Gastrocnemius medialis (tissue), 4 donors: ENCODE results near the gene SPACA7.

Experiments
- CTCF ChIP-seq, 5 experiments: fragments of 450-650 bp in 3 of 5; fragments of 200-600 bp in 2 of 5; sonication (generic) in 2 of 5; IDR thresholded peaks in 4 of 5; conservative IDR thresholded peaks in 1 of 5; 1 replicate in 4 of 5; 2 replicates in 1 of 5; pipeline ENCODE4 v1.5.1; 2016 to 2019; ENCODE audit warnings: antibody characterized with exemption in 5 of 5, mild to moderate bottlenecking in 3 of 5, moderate library complexity in 3 of 5
- POLR2A ChIP-seq, 2 donors: fragments of 450-650 bp; IDR thresholded peaks; one replicate each; pipeline ENCODE4 v1.6.1; 2017; ENCODE audit warnings: antibody characterized with exemption in 2 of 2, mild to moderate bottlenecking in 2 of 2, moderate library complexity in 2 of 2

GRCh38 chr13:112355274-112355838 is 20.8 kb upstream of the SPACA7 start:
- no peak for TF ChIP-seq CTCF (IDR thresholded peaks at IDR 0.05 in 4 of 5, conservative IDR thresholded peaks at IDR 0.05 in 1 of 5)
- TF ChIP-seq POLR2A (IDR thresholded peaks at IDR 0.05) = no peak
